Activated naive CD4-positive, alpha-beta T cell treated with anti-CD3 and anti-CD28 coated beads, Interleukin-2, amount 10 ng/mL, durations not matched to agents 7 days and 5 days (primary cell): ENCODE data around the gene DTWD2.
"Not testable (repeated sequence)": the region's sequence is repeated elsewhere in the genome, so short reads cannot be mapped to it uniquely, and the experiment has no call there.

Experiments used
- CTCF ChIA-PET: fragments of 350-600 bp; sonication (Branson Sonifier 250); formaldehyde crosslinking; loops from one replicate; lab custom pipeline; 2021; ENCODE audit warnings: antibody characterized with exemption; lab: Charles Lee
- DNase-seq: peaks from one replicate; pipeline ENCODE4 v3.0.0-alpha.2; 2020
- H3K27ac Mint-ChIP-seq: one replicate; pipeline ENCODE4 v1.8.0; 2021; ENCODE audit warnings: mild to moderate bottlenecking, moderate library complexity, mixed read lengths
- H3K27me3 Mint-ChIP-seq: one replicate; pipeline ENCODE4 v1.8.0; 2021; ENCODE audit warnings: mild to moderate bottlenecking, mixed read lengths
- H3K36me3 Mint-ChIP-seq: one replicate; pipeline ENCODE4 v1.8.0; 2021; ENCODE audit warnings: mixed read lengths
- H3K4me1 Mint-ChIP-seq: one replicate; pipeline ENCODE4 v1.8.0; 2021; ENCODE audit warnings: mixed read lengths
- H3K4me3 Mint-ChIP-seq: one replicate; pipeline ENCODE4 v1.8.0; 2021; ENCODE audit warnings: mild to moderate bottlenecking, moderate library complexity, mixed read lengths
- H3K9me3 Mint-ChIP-seq: one replicate; pipeline ENCODE4 v1.8.0; 2021; ENCODE audit warnings: mixed read lengths

Gene DTWD2

DNA sequence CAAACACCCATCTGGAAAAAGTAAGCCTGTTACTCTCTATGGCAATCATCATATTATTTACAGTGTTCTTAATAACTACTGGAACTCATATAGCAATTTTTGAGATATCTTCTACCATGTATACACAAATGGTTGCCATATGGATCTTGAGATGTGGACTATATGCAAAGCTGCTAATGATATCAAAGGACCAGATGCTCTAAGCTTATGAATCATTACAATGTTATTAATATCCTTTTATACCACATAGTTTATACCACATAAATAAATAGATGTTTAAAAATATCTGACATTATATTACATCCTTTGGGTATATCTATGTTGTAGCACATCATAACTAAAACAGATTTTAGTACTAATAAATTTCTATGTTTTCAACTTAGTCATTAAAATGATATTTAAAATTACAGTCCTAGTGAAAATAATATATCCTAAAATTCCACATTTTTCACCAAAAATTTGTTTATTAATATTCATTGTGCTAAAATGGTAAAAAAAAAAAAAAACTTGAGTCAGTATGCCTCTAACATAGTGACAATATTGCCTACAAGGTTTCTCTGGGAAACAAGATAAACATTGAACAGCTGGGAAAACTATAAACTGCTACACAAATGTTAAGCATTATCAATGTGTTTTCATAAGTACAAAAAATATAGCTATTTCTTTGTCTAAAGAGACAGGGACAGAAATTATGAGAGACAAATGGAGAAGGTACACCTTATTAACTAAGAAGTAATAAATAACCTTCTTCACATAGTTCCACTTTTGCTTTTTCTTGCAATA lies 85.5 kb downstream of the DTWD2 start:
- H3K27me3 Mint-ChIP-seq: no peaks in the 10 kb centered on the region
- no peak overlapping the region for H3K4me3 Mint-ChIP-seq
- no peaks in the 10 kb centered on the region for H3K9me3 Mint-ChIP-seq
- no peaks in the 10 kb centered on the region for H3K36me3 Mint-ChIP-seq
- no peak overlapping the region for H3K27ac Mint-ChIP-seq
- no peak for DNase-seq
- H3K4me1 Mint-ChIP-seq: no peaks in the 10 kb centered on the region
- CTCF ChIA-PET: no interaction called here

GRCh38 chr5:118894709-118895108 lies 93.6 kb downstream of the DTWD2 start:
- no peaks in the 10 kb centered on the region for H3K9me3 Mint-ChIP-seq
- DNase-seq: no peak
- no peak overlapping the region for H3K27ac Mint-ChIP-seq
- no peaks in the 10 kb centered on the region for H3K27me3 Mint-ChIP-seq
- no peak overlapping the region for H3K4me3 Mint-ChIP-seq
- no peaks in the 10 kb centered on the region for H3K4me1 Mint-ChIP-seq
- CTCF ChIA-PET: no interaction called here
- no peaks in the 10 kb centered on the region for H3K36me3 Mint-ChIP-seq

GRCh38 chr5:118891252-118891651 lies 97.1 kb downstream of the DTWD2 start:
- no peaks in the 10 kb centered on the region for H3K36me3 Mint-ChIP-seq
- CTCF ChIA-PET: no interaction called here
- no peaks in the 10 kb centered on the region for H3K27me3 Mint-ChIP-seq
- H3K9me3 Mint-ChIP-seq: no peaks in the 10 kb centered on the region
- DNase-seq: no peak
- H3K27ac Mint-ChIP-seq: no peak overlapping the region
- no peak overlapping the region for H3K4me3 Mint-ChIP-seq
- H3K4me1 Mint-ChIP-seq: no peaks in the 10 kb centered on the region

DNA sequence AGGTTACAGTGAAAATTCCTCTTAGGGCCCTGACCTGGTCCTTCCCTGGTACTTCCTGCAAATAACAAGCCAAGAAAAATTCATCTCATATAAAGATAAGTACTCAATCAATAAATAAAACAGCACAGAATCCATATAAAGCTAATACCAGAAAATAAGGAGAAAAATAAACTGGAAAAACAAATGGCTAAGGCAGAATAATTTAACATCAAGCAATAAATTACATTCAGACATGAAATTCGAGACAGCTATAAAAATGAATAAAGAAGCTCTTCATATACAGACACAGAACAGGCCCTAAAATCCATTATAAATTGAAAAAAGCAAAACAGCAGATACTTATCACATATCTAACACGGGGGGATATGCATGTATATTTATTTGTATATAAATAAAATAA lies 99.2 kb downstream of the DTWD2 start:
- no peaks in the 10 kb centered on the region for H3K4me1 Mint-ChIP-seq
- H3K9me3 Mint-ChIP-seq: no peaks in the 10 kb centered on the region
- CTCF ChIA-PET: no interaction called here
- no peak overlapping the region for H3K27ac Mint-ChIP-seq
- no peaks in the 10 kb centered on the region for H3K27me3 Mint-ChIP-seq
- DNase-seq: no peak
- H3K4me3 Mint-ChIP-seq: no peak overlapping the region
- no peaks in the 10 kb centered on the region for H3K36me3 Mint-ChIP-seq

DNA sequence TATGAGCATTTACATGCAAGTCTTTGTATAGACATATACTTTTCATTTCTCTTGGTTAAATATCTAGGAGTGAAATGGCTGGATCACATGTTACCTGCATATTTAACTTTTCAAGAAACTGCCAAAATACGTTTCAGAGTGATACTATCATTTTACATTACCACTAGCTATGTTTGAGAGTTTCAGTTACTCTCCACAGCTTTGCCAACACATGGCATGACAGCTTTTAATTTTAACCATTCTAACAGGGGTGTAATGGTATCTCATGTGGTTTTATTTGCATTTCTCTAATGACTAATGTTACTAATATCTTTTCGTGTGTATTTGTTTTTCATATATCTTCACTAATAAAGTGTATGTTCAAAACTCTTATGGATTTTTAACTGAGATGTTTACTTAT lies 99.8 kb downstream of the DTWD2 start:
- no peak for DNase-seq
- Mint-ChIP-seq H3K27ac (no peak overlapping the region), H3K4me3 (no peak overlapping the region), H3K27me3 (no peaks in the 10 kb centered on the region), H3K9me3 (no peaks in the 10 kb centered on the region), H3K4me1 (no peaks in the 10 kb centered on the region), H3K36me3 (no peaks in the 10 kb centered on the region)
- CTCF ChIA-PET: no interaction called here

DNA sequence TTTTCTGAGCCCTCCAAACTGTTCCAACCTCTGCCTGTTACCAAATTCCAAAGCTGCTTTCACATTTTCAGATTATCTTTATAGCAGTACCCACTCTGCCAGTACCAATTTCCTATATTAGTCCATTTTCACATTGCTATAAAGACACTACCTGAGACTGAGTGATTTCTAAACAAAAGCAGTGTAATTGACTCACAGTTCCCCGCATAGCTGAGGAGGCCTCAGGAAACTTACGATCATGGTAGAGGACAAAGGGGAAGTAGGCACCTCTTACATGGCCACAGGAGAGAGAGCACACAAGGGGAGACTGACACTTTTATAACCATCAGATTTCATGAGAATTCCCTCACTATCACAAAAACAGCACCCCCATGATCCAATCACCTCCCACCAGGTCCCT lies 105.0 kb downstream of the DTWD2 start:
- DNase-seq: no peak
- Mint-ChIP-seq H3K27ac (no peak overlapping the region), H3K4me1 (no peaks in the 10 kb centered on the region), H3K27me3 (no peaks in the 10 kb centered on the region), H3K9me3 (no peaks in the 10 kb centered on the region), H3K36me3 (no peaks in the 10 kb centered on the region), H3K4me3 (no peak overlapping the region)
- CTCF ChIA-PET: no interaction called here

DNA sequence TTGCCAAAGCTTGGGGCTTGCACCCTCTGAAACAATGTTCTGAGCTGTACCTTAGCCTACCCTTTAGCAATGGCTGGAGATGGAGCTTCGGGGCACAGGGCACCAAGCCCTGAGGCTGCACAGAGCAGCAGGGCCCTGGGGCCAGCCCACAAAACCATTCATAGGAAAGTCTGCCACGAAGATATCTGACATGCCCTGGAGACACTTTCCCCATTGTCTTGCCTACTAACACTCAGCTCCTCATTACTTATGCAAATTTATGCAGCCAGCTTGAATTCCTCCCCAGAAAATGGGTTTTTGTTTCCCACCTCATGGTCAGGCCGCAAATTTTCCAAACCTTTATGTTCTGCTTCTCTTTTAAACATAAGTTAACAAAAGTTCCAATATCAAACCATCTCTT lies 105.7 kb downstream of the DTWD2 start:
- DNase-seq: no peak
- no peaks in the 10 kb centered on the region for H3K27me3 Mint-ChIP-seq

GRCh38 chr5:118876852-118877251 lies 111.5 kb downstream of the DTWD2 start:
- H3K27ac Mint-ChIP-seq, DNase-seq, CTCF ChIA-PET, H3K4me3 Mint-ChIP-seq, H3K4me1 Mint-ChIP-seq, H3K27me3 Mint-ChIP-seq, H3K36me3 Mint-ChIP-seq: not testable (repeated sequence)
- H3K9me3 Mint-ChIP-seq: peaks cover 30% of the 10 kb centered on the region

More for the DNA sequence above, 105.7 kb downstream of the DTWD2 start:
- Mint-ChIP-seq H3K36me3 (no peaks in the 10 kb centered on the region), H3K27ac (no peak overlapping the region), H3K4me1 (no peaks in the 10 kb centered on the region), H3K9me3 (peaks cover 1% of the 10 kb centered on the region), H3K4me3 (no peak overlapping the region)
- CTCF ChIA-PET: no interaction called here

DNA sequence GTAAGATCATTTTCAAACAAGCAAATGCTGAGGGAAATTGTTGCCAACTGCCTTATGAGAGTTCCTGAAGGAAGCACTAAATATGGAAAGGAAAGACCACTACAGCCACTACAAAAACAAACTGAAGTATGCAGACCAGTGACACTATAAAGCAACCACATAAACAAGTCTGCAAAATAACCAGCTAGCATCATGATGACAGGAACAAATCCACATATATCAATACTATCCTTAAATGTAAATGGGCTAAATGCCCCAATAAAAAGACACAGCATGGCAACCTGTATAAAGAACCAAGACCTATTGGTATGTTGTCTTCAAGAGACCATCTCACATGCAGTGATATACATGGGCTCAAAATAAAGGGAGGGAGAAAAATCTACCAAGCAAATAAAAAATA lies 113.2 kb downstream of the DTWD2 start:
- H3K27me3 Mint-ChIP-seq: no peaks in the 10 kb centered on the region
- no peaks in the 10 kb centered on the region for H3K4me1 Mint-ChIP-seq
- no peak overlapping the region for H3K4me3 Mint-ChIP-seq
- no peak overlapping the region for H3K27ac Mint-ChIP-seq
- CTCF ChIA-PET: no interaction called here
- peaks cover 30% of the 10 kb centered on the region for H3K9me3 Mint-ChIP-seq
- no peak for DNase-seq
- no peaks in the 10 kb centered on the region for H3K36me3 Mint-ChIP-seq

- no peaks in the 10 kb centered on the region for H3K36me3 Mint-ChIP-seq
- H3K9me3 Mint-ChIP-seq: peaks cover 30% of the 10 kb centered on the region
- no peaks in the 10 kb centered on the region for H3K4me1 Mint-ChIP-seq
- CTCF ChIA-PET: no interaction called here
- H3K4me3 Mint-ChIP-seq: no peak overlapping the region
- DNase-seq: no peak
- H3K27me3 Mint-ChIP-seq: no peaks in the 10 kb centered on the region
- no peak overlapping the region for H3K27ac Mint-ChIP-seq
Measured at GRCh38 chr5:118873417-118873816, 114.9 kb downstream of the DTWD2 start.

- no peak for DNase-seq
- H3K36me3 Mint-ChIP-seq: no peaks in the 10 kb centered on the region
- no peaks in the 10 kb centered on the region for H3K9me3 Mint-ChIP-seq
- no peaks in the 10 kb centered on the region for H3K27me3 Mint-ChIP-seq
- H3K4me1 Mint-ChIP-seq: no peaks in the 10 kb centered on the region
- CTCF ChIA-PET: no interaction called here
- H3K27ac Mint-ChIP-seq: no peak overlapping the region
- H3K4me3 Mint-ChIP-seq: no peak overlapping the region
Measured at GRCh38 chr5:118863345-118863744, 125.0 kb downstream of the DTWD2 start.

GRCh38 chr5:118862596-118862995 lies 125.8 kb downstream of the DTWD2 start:
- Mint-ChIP-seq H3K9me3 (no peaks in the 10 kb centered on the region), H3K27me3 (no peaks in the 10 kb centered on the region)
- no peak for DNase-seq

GRCh38 chr5:118857700-118858099 lies 130.6 kb downstream of the DTWD2 start:
- no peak for DNase-seq
- H3K36me3 Mint-ChIP-seq: no peaks in the 10 kb centered on the region
- H3K4me3 Mint-ChIP-seq: no peak overlapping the region
- H3K9me3 Mint-ChIP-seq: peaks cover 3% of the 10 kb centered on the region
- no peaks in the 10 kb centered on the region for H3K27me3 Mint-ChIP-seq
- no peak overlapping the region for H3K27ac Mint-ChIP-seq
- no peaks in the 10 kb centered on the region for H3K4me1 Mint-ChIP-seq
- CTCF ChIA-PET: no interaction called here

More at GRCh38 chr5:118862596-118862995, 125.8 kb downstream of the DTWD2 start:
- Mint-ChIP-seq H3K27ac (no peak overlapping the region), H3K4me1 (no peaks in the 10 kb centered on the region), H3K36me3 (no peaks in the 10 kb centered on the region), H3K4me3 (no peak overlapping the region)
- CTCF ChIA-PET: no interaction called here

DNA sequence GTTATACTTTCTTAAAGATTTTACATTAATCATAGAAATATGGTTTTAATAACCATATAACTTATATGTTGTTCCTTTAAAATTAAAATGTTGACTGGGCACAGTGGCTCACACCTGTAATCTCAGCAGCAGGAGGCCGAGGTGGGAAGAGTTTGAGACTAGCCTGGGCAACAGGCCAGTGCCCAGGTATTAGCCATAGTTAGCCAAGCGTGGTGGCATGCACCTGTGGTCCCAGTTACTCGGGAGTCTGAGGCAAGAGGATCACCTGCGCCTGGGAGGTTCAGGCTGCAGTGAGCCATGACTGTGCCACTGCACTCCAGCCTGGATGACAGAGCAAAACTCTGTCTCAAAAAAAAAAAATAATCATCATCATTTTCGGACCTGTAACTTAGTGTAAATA lies 133.5 kb downstream of the DTWD2 start:
- Mint-ChIP-seq H3K27ac (no peak overlapping the region), H3K4me1 (no peaks in the 10 kb centered on the region), H3K9me3 (peaks cover 11% of the 10 kb centered on the region), H3K36me3 (no peaks in the 10 kb centered on the region), H3K4me3 (no peak overlapping the region), H3K27me3 (no peaks in the 10 kb centered on the region)
- no peak for DNase-seq
- CTCF ChIA-PET: no interaction called here

DNA sequence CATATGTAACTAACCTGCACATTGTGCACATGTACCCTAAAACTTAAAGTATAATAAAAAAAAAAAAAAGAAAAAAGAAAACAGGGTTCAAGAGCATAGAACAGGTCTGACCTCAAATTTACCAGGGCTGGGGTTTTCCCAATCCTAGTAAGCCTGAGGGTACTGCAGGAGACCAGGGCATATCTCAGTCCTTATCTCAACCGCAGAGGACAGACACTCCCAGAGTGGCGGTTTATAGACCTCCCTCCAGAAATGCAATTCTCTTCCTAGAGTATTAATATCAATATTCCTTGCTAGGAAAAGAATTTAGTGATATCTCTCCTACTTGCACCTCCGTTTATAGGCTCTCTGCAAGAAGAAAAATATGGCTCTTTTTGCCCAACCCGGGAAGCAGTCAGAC lies 136.6 kb downstream of the DTWD2 start:
- H3K9me3 Mint-ChIP-seq: peaks cover 11% of the 10 kb centered on the region
- CTCF ChIA-PET: not testable (repeated sequence)

More for the DNA sequence above, 136.6 kb downstream of the DTWD2 start:
- H3K27ac Mint-ChIP-seq, DNase-seq, H3K27me3 Mint-ChIP-seq, H3K4me3 Mint-ChIP-seq, H3K4me1 Mint-ChIP-seq, H3K36me3 Mint-ChIP-seq: not testable (repeated sequence)
